Measurements from ENCODE around the gene CXCR5.
"Not testable (repeated sequence)": the region's sequence is repeated elsewhere in the genome, so short reads cannot be mapped to it uniquely, and the experiment has no call there.

CXCR5 gene

DNA sequence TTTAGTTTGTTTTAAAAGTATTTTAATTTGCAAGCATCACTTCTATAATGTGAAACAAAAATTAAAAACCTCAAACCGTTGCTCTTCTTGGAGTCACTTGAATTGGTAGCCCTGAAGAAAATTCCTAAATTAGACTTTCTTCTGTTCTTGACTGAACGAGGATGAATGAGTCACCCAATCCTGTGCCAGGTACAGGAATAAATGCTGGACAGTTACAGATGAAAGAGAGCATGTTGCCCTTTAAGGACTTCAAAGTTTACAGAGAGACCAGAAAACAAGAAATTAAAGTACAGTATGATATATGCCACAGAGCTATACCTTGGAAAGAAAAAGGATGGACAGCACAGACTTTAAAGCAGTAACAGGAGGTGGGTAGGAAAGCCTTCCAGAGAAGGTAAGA, 41.3 kb upstream of the CXCR5 start:
- no peak overlapping the region for H3K23ac ChIP-seq (ENCODE audit: low read length)
- no peak overlapping the region for H2BK5ac ChIP-seq (ENCODE audit: low read length)
- H2BK15ac ChIP-seq (replicated peaks; ENCODE audit: low read depth), result no peak overlapping the region
- H3K4me1 ChIP-seq (ENCODE audit: control insufficient read depth, low read depth, low read length), result no peaks in the 10 kb centered on the region
- no peaks in the 10 kb centered on the region for H3K36me3 ChIP-seq (ENCODE audit: control insufficient read depth, insufficient read depth, low read length)
- H3K56ac ChIP-seq (ENCODE audit: low read length), result no peak overlapping the region
- H3K79me1 ChIP-seq (ENCODE audit: low read length), result no peaks in the 10 kb centered on the region
- no peak overlapping the region for H3K4me3 ChIP-seq (ENCODE audit: low read length)
- no peak overlapping the region for H3K27ac ChIP-seq (ENCODE audit: low read depth, low read length)
- H3K9ac ChIP-seq (ENCODE audit: low read length), result no peak overlapping the region
- WGBS (ENCODE audit: extremely low coverage, insufficient coverage, low lambda C conversion rate), result no CpG with 5 or more reads among the region's 2 CpGs
- H3K4ac ChIP-seq (ENCODE audit: low read depth, low read length), result no peak overlapping the region
- no peak overlapping the region for H3K18ac ChIP-seq (ENCODE audit: low read length)
- no peak for DNase-seq
- H3K27me3 ChIP-seq (ENCODE audit: insufficient read depth, low read length, poor library complexity), result no peaks in the 10 kb centered on the region
- no peaks in the 10 kb centered on the region for H3K79me2 ChIP-seq (ENCODE audit: control insufficient read depth, insufficient read depth, low read length)
- H3K4me2 ChIP-seq (ENCODE audit: low read length), result no peak overlapping the region
- no peak overlapping the region for H4K5ac ChIP-seq (ENCODE audit: low read length)
- no peak overlapping the region for H2BK120ac ChIP-seq (ENCODE audit: low read depth, low read length)
- no peak overlapping the region for H2AK5ac ChIP-seq (ENCODE audit: low read length)
- no peak overlapping the region for H4K8ac ChIP-seq (ENCODE audit: low read depth, low read length)

GRCh38 chr11:118842843-118843242, 40.8 kb upstream of the CXCR5 start:
- not testable (repeated sequence) for H3K79me1 ChIP-seq (ENCODE audit: low read length); DNase-seq; H4K8ac ChIP-seq (ENCODE audit: low read depth, low read length); H3K4me1 ChIP-seq (ENCODE audit: control insufficient read depth, low read depth, low read length); H2BK120ac ChIP-seq (ENCODE audit: low read depth, low read length); H2BK15ac ChIP-seq (replicated peaks; ENCODE audit: low read depth); H2BK5ac ChIP-seq (ENCODE audit: low read length); H3K56ac ChIP-seq (ENCODE audit: low read length); H3K79me2 ChIP-seq (ENCODE audit: control insufficient read depth, insufficient read depth, low read length); H4K5ac ChIP-seq (ENCODE audit: low read length); H3K9ac ChIP-seq (ENCODE audit: low read length); H2AK5ac ChIP-seq (ENCODE audit: low read length); H3K27ac ChIP-seq (ENCODE audit: low read depth, low read length); H3K18ac ChIP-seq (ENCODE audit: low read length); H3K36me3 ChIP-seq (ENCODE audit: control insufficient read depth, insufficient read depth, low read length); H3K4me2 ChIP-seq (ENCODE audit: low read length); H3K23ac ChIP-seq (ENCODE audit: low read length); H3K4ac ChIP-seq (ENCODE audit: low read depth, low read length); H3K4me3 ChIP-seq (ENCODE audit: low read length); H3K27me3 ChIP-seq (ENCODE audit: insufficient read depth, low read length, poor library complexity)
- 100% methylated on average over 1 of the region's 7 CpGs for whole genome bisulfite sequencing (ENCODE audit: extremely low coverage, insufficient coverage, low lambda C conversion rate)

DNA sequence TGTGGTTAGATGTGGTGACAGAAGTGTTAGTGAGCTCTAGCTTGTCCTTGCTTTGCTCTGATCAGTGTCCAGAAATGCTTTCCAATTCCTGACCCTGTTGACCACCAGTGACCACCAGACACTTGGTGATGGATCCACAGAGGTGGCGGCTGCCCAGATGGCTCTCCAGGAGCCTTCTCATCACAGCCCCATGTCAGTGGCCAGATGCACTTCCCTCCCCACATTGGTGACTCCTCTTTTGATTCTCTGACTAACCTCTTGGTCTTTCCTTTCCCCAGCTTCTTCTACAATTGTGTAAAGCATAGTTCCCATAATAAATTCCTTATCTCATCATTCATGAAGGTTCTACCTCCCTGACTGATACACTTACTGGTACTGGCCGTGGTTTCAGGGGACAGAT, 40.1 kb upstream of the CXCR5 start:
- no peak overlapping the region for H3K4me2 ChIP-seq (ENCODE audit: low read length)
- no peak for DNase-seq
- no peak overlapping the region for H3K4me3 ChIP-seq (ENCODE audit: low read length)
- H3K27ac ChIP-seq (ENCODE audit: low read depth, low read length), result no peak overlapping the region
- no peaks in the 10 kb centered on the region for H3K4me1 ChIP-seq (ENCODE audit: control insufficient read depth, low read depth, low read length)
- no peak overlapping the region for H3K18ac ChIP-seq (ENCODE audit: low read length)
- H4K8ac ChIP-seq (ENCODE audit: low read depth, low read length), result no peak overlapping the region
- H3K79me1 ChIP-seq (ENCODE audit: low read length), result no peaks in the 10 kb centered on the region
- H3K23ac ChIP-seq (ENCODE audit: low read length), result no peak overlapping the region
- no peak overlapping the region for H3K56ac ChIP-seq (ENCODE audit: low read length)
- H2AK5ac ChIP-seq (ENCODE audit: low read length), result no peak overlapping the region
- no peaks in the 10 kb centered on the region for H3K27me3 ChIP-seq (ENCODE audit: insufficient read depth, low read length, poor library complexity)
- no peaks in the 10 kb centered on the region for H3K36me3 ChIP-seq (ENCODE audit: control insufficient read depth, insufficient read depth, low read length)
- H4K5ac ChIP-seq (ENCODE audit: low read length), result no peak overlapping the region
- H3K9ac ChIP-seq (ENCODE audit: low read length), result no peak overlapping the region
- no peak overlapping the region for H3K4ac ChIP-seq (ENCODE audit: low read depth, low read length)
- H2BK5ac ChIP-seq (ENCODE audit: low read length), result no peak overlapping the region
- WGBS (ENCODE audit: extremely low coverage, insufficient coverage, low lambda C conversion rate), result no CpG with 5 or more reads among the region's 2 CpGs
- no peaks in the 10 kb centered on the region for H3K79me2 ChIP-seq (ENCODE audit: control insufficient read depth, insufficient read depth, low read length)
- H2BK15ac ChIP-seq (replicated peaks; ENCODE audit: low read depth), result no peak overlapping the region
- no peak overlapping the region for H2BK120ac ChIP-seq (ENCODE audit: low read depth, low read length)

GRCh38 chr11:118845369-118845768, 38.3 kb upstream of the CXCR5 start:
- H2BK15ac ChIP-seq (replicated peaks; ENCODE audit: low read depth), result no peak overlapping the region
- no peaks in the 10 kb centered on the region for H3K79me1 ChIP-seq (ENCODE audit: low read length)
- no peak overlapping the region for H4K8ac ChIP-seq (ENCODE audit: low read depth, low read length)
- no peak overlapping the region for H3K18ac ChIP-seq (ENCODE audit: low read length)
- H3K36me3 ChIP-seq (ENCODE audit: control insufficient read depth, insufficient read depth, low read length), result no peaks in the 10 kb centered on the region
- H3K4me1 ChIP-seq (ENCODE audit: control insufficient read depth, low read depth, low read length), result no peaks in the 10 kb centered on the region
- H3K23ac ChIP-seq (ENCODE audit: low read length), result no peak overlapping the region
- H3K27me3 ChIP-seq (ENCODE audit: insufficient read depth, low read length, poor library complexity), result no peaks in the 10 kb centered on the region
- H3K9ac ChIP-seq (ENCODE audit: low read length), result no peak overlapping the region
- H3K4ac ChIP-seq (ENCODE audit: low read depth, low read length), result no peak overlapping the region
- H4K5ac ChIP-seq (ENCODE audit: low read length), result no peak overlapping the region
- H3K56ac ChIP-seq (ENCODE audit: low read length), result no peak overlapping the region
- no peak overlapping the region for H2AK5ac ChIP-seq (ENCODE audit: low read length)
- peak; percentile 11 for DNase-seq
- H3K27ac ChIP-seq (ENCODE audit: low read depth, low read length), result no peak overlapping the region
- no peaks in the 10 kb centered on the region for H3K79me2 ChIP-seq (ENCODE audit: control insufficient read depth, insufficient read depth, low read length)
- no peak overlapping the region for H3K4me3 ChIP-seq (ENCODE audit: low read length)
- H2BK5ac ChIP-seq (ENCODE audit: low read length), result no peak overlapping the region
- H2BK120ac ChIP-seq (ENCODE audit: low read depth, low read length), result no peak overlapping the region
- H3K4me2 ChIP-seq (ENCODE audit: low read length), result no peak overlapping the region

DNA sequence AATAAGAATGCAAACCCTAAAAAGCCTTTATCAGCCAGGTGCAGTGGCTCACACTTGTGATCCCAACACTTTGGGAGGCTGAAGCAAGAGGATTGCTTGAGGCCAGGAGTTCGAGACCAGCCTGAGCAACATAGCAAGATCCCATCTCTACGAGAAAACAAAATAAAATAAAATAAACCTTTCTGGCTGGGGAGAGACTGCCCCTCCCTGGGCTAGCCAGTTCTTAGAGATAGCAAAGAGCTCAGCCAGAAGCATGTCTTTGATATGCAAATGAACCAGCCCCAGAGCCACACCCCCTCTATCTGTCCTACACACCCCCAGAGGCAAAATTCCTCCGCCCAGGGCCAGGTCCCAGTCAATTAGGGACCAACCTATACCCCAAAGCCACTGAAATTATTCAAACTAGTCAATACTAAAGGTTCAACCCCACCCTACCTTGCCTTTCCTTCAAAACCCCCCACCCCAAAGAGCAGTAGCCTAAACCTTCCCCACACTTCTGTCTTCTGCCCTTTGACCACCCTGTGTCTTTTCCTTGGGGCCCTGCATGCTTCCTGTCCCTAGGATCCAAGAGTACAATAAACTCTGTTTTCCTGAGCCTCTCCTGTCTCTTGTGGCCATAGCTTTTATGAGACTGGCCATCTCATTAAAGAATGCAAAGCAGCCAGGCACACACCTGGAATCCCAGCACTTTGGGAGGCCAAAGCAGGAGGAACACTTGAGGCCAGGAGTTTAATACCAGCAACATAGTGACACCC, 37.3 kb upstream of the CXCR5 start:
- no peak overlapping the region for H3K9ac ChIP-seq (ENCODE audit: low read length)
- H3K79me2 ChIP-seq (ENCODE audit: control insufficient read depth, insufficient read depth, low read length), result no peaks in the 10 kb centered on the region
- DNase-seq, result peak; percentile 65
- H2AK5ac ChIP-seq (ENCODE audit: low read length), result no peak overlapping the region
- H3K27me3 ChIP-seq (ENCODE audit: insufficient read depth, low read length, poor library complexity), result no peaks in the 10 kb centered on the region
- H3K27ac ChIP-seq (ENCODE audit: low read depth, low read length), result no peak overlapping the region
- no peak overlapping the region for H3K4ac ChIP-seq (ENCODE audit: low read depth, low read length)
- H3K4me1 ChIP-seq (ENCODE audit: control insufficient read depth, low read depth, low read length), result no peaks in the 10 kb centered on the region
- WGBS (ENCODE audit: extremely low coverage, insufficient coverage, low lambda C conversion rate), result no CpG with 5 or more reads among the region's 3 CpGs
- peak overlapping the region; percentile 5 for H3K56ac ChIP-seq (ENCODE audit: low read length)
- no peak overlapping the region for H4K5ac ChIP-seq (ENCODE audit: low read length)
- H2BK120ac ChIP-seq (ENCODE audit: low read depth, low read length), result no peak overlapping the region
- no peak overlapping the region for H3K4me2 ChIP-seq (ENCODE audit: low read length)
- H4K8ac ChIP-seq (ENCODE audit: low read depth, low read length), result no peak overlapping the region
- no peak overlapping the region for H3K23ac ChIP-seq (ENCODE audit: low read length)
- H3K36me3 ChIP-seq (ENCODE audit: control insufficient read depth, insufficient read depth, low read length), result no peaks in the 10 kb centered on the region
- H2BK5ac ChIP-seq (ENCODE audit: low read length), result no peak overlapping the region
- no peak overlapping the region for H3K4me3 ChIP-seq (ENCODE audit: low read length)
- H3K18ac ChIP-seq (ENCODE audit: low read length), result no peak overlapping the region
- no peaks in the 10 kb centered on the region for H3K79me1 ChIP-seq (ENCODE audit: low read length)
- H2BK15ac ChIP-seq (replicated peaks; ENCODE audit: low read depth), result no peak overlapping the region

DNA sequence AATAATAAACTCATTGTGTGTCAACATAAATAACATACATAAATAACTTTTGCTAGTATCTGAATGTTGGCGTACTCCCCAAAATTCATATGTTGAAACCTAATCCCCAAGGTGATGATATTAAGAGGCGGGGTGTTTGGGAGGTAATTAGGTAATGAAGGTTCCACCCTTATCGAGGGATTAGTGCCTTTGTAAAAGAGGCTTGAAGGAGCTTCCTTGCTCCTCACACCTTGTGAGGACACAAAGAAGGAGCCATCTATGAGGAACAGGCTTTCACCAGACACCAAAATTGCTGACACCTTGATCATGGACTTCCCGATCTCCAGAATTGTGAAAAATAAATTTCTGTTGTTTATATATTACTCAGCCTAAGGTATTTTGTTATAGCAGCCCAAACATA, 33.9 kb upstream of the CXCR5 start:
- no peaks in the 10 kb centered on the region for H3K79me1 ChIP-seq (ENCODE audit: low read length)
- no peak overlapping the region for H3K9ac ChIP-seq (ENCODE audit: low read length)
- no peak overlapping the region for H3K23ac ChIP-seq (ENCODE audit: low read length)
- no CpG with 5 or more reads among the region's 4 CpGs for WGBS (ENCODE audit: extremely low coverage, insufficient coverage, low lambda C conversion rate)
- H4K8ac ChIP-seq (ENCODE audit: low read depth, low read length), result no peak overlapping the region
- H3K4ac ChIP-seq (ENCODE audit: low read depth, low read length), result no peak overlapping the region
- H3K27me3 ChIP-seq (ENCODE audit: insufficient read depth, low read length, poor library complexity), result no peaks in the 10 kb centered on the region
- H3K4me1 ChIP-seq (ENCODE audit: control insufficient read depth, low read depth, low read length), result no peaks in the 10 kb centered on the region
- no peak overlapping the region for H2BK5ac ChIP-seq (ENCODE audit: low read length)
- no peak overlapping the region for H3K56ac ChIP-seq (ENCODE audit: low read length)
- H3K79me2 ChIP-seq (ENCODE audit: control insufficient read depth, insufficient read depth, low read length), result no peaks in the 10 kb centered on the region
- H3K18ac ChIP-seq (ENCODE audit: low read length), result no peak overlapping the region
- no peak overlapping the region for H3K27ac ChIP-seq (ENCODE audit: low read depth, low read length)
- H3K36me3 ChIP-seq (ENCODE audit: control insufficient read depth, insufficient read depth, low read length), result no peaks in the 10 kb centered on the region
- H3K4me2 ChIP-seq (ENCODE audit: low read length), result no peak overlapping the region
- H4K5ac ChIP-seq (ENCODE audit: low read length), result no peak overlapping the region
- H2BK120ac ChIP-seq (ENCODE audit: low read depth, low read length), result no peak overlapping the region
- no peak for DNase-seq
- no peak overlapping the region for H2BK15ac ChIP-seq (replicated peaks; ENCODE audit: low read depth)
- H2AK5ac ChIP-seq (ENCODE audit: low read length), result no peak overlapping the region
- H3K4me3 ChIP-seq (ENCODE audit: low read length), result no peak overlapping the region

Data from mesendoderm (in vitro differentiated cells).